H1 (cell line): ENCODE data around the gene FBXL14. TPM values are rescaled to one million over a fixed set of nuclear protein-coding genes. Genes with fewer than 3 reads are reported as not detected.

Experiments
- CTCF ChIA-PET: fragments of 300-600 bp; sonication (Branson Sonifier 250); formaldehyde crosslinking; loops from one replicate; lab custom pipeline; 2021; ENCODE audit not compliant: partially characterized antibody; lab: Charles Lee
- POLR2A ChIA-PET: fragments of 300-600 bp; sonication (Branson Sonifier 250); formaldehyde crosslinking; loops from one replicate; lab custom pipeline; 2021; ENCODE audit warnings: inconsistent platforms; ENCODE audit not compliant: partially characterized antibody; lab: Charles Lee
- DNase-seq, 2 experiments: peaks; one replicate each; pipeline versions ENCODE4 v3.0.0 to v3.0.0-alpha.2; 2010 to 2022; ENCODE audit warnings: low spot score in 2 of 2, low read depth in 1 of 2, mixed read lengths in 1 of 2
- FAIRE-seq: peaks from 2 replicates; lab custom pipeline; 2011; peaks lifted over from hg19 to GRCh38; lab: Jason Lieb, UNC
- H2AFZ ChIP-seq: 2 replicates; pipeline ENCODE4 v1.8.1; 2012; ENCODE audit warnings: low read length, inconsistent platforms
- H2AK5ac ChIP-seq: 2 replicates; pipeline ENCODE4 v1.6.1; 2013; ENCODE audit warnings: low read depth, low read length
- H2BK120ac ChIP-seq: replicated peaks from 2 replicates; pipeline ENCODE3; 2013; ENCODE audit warnings: low read depth, low read length, inconsistent platforms
- H2BK12ac ChIP-seq: 2 replicates; pipeline ENCODE4 v1.6.1; 2013; ENCODE audit warnings: low read depth, low read length
- H2BK15ac ChIP-seq: 2 replicates; pipeline ENCODE4 v1.6.1; 2013; ENCODE audit warnings: low read length
- H2BK20ac ChIP-seq: 2 replicates; pipeline ENCODE4 v1.6.1; 2013; ENCODE audit warnings: low read length
- H2BK5ac ChIP-seq: 2 replicates; pipeline ENCODE4 v1.6.1; 2013; ENCODE audit warnings: low read depth, low read length
- H3K14ac ChIP-seq: 2 replicates; pipeline ENCODE4 v1.6.1; 2013; ENCODE audit warnings: inconsistent platforms; ENCODE audit not compliant: insufficient read length
- H3K18ac ChIP-seq: 2 replicates; pipeline ENCODE4 v1.6.1; 2013; ENCODE audit warnings: low read length; ENCODE audit errors: extremely low read depth
- H3K23ac ChIP-seq: 2 replicates; pipeline ENCODE4 v1.6.1; 2013; ENCODE audit warnings: inconsistent platforms; ENCODE audit not compliant: insufficient read length
- H3K23me2 ChIP-seq: 2 replicates; pipeline ENCODE4 v1.6.1; 2013; ENCODE audit warnings: low read depth, low read length
- H3K27ac ChIP-seq: 2 replicates; pipeline ENCODE4 v1.6.1; 2011; ENCODE audit warnings: low read depth, low read length, inconsistent platforms
- H3K27me3 ChIP-seq, 4 experiments: replicated peaks in 1 of 4; 1 replicate in 1 of 4; 2 replicates in 3 of 4; pipeline versions ENCODE4 v1.6.1 to v1.8.1; 2011 to 2013; ENCODE audit warnings: low read length in 3 of 4, mild to moderate bottlenecking in 3 of 4, inconsistent platforms in 2 of 4, mixed read lengths in 2 of 4, moderate library complexity in 1 of 4; ENCODE audit not compliant: control insufficient read depth in 3 of 4, insufficient read depth in 3 of 4; ENCODE audit errors: extremely low read depth in 1 of 4
- H3K36me3 ChIP-seq, 4 experiments: 2 replicates each; pipeline versions ENCODE4 v1.6.1 to v1.8.1; 2011 to 2013; ENCODE audit warnings: mild to moderate bottlenecking in 4 of 4, low read length in 3 of 4, moderate library complexity in 2 of 4, control low read depth in 1 of 4, inconsistent platforms in 1 of 4; ENCODE audit not compliant: insufficient read depth in 4 of 4, control insufficient read depth in 2 of 4
- H3K4ac ChIP-seq: replicated peaks from 2 replicates; pipeline ENCODE3; 2013; ENCODE audit warnings: low read length, low read depth, mixed read lengths, inconsistent platforms; ENCODE audit not compliant: insufficient read length
- H3K4me1 ChIP-seq, 4 experiments: replicated peaks in 1 of 4; 1 replicate in 1 of 4; 2 replicates in 3 of 4; pipeline versions ENCODE4 v1.6.1 to v1.8.1; 2011 to 2013; ENCODE audit warnings: low read length in 3 of 4, inconsistent platforms in 2 of 4, mixed read lengths in 1 of 4; ENCODE audit not compliant: insufficient read depth in 4 of 4, control insufficient read depth in 3 of 4
- H3K4me2 ChIP-seq, 2 experiments: 2 replicates each; pipeline versions ENCODE4 v1.6.1 to v1.8.1; 2011 to 2013; ENCODE audit warnings: low read depth in 2 of 2, low read length in 2 of 2, control low read depth in 1 of 2, inconsistent platforms in 1 of 2, mild to moderate bottlenecking in 1 of 2; ENCODE audit not compliant: insufficient read depth in 1 of 2
- H3K4me3 ChIP-seq, 4 experiments: fragments of 200-600, 300-600 bp in 1 of 4; sonication (generic), shearing (Covaris generic), sonication (Bioruptor Twin) in 1 of 4; 2 replicates each; pipeline versions ENCODE4 v1.5.1 to v1.8.1; 2011 to 2016; ENCODE audit warnings: low read length in 4 of 4, low read depth in 3 of 4, control low read depth in 2 of 4, inconsistent platforms in 2 of 4, mild to moderate bottlenecking in 2 of 4, mixed read lengths in 1 of 4, moderate library complexity in 1 of 4; ENCODE audit not compliant: insufficient read depth in 2 of 4; ENCODE audit errors: extremely low read depth in 1 of 4
- H3K56ac ChIP-seq: replicated peaks from 2 replicates; pipeline ENCODE3; 2013; ENCODE audit warnings: low read depth, mild to moderate bottlenecking, mixed read lengths, low read length, inconsistent platforms; ENCODE audit not compliant: insufficient read length
- H3K79me1 ChIP-seq: 2 replicates; pipeline ENCODE4 v1.6.1; 2013; ENCODE audit warnings: low read depth, low read length, control low read depth
- H3K79me2 ChIP-seq, 2 experiments: 2 replicates each; pipeline versions ENCODE4 v1.6.1 to v1.8.1; 2012 to 2013; ENCODE audit warnings: low read length in 2 of 2, mild to moderate bottlenecking in 2 of 2, inconsistent platforms in 1 of 2; ENCODE audit not compliant: insufficient read depth in 2 of 2, control insufficient read depth in 1 of 2
- H3K9ac ChIP-seq, 4 experiments: replicated peaks in 1 of 4; 1 replicate in 1 of 4; 2 replicates in 3 of 4; pipeline versions ENCODE4 v1.6.1 to v1.8.1; 2011 to 2013; ENCODE audit warnings: low read depth in 3 of 4, low read length in 3 of 4, control low read depth in 2 of 4, mild to moderate bottlenecking in 2 of 4, moderate library complexity in 2 of 4, inconsistent platforms in 1 of 4; ENCODE audit errors: extremely low read depth in 1 of 4
- H3K9me3 ChIP-seq, 2 experiments: 2 replicates each; pipeline versions ENCODE4 v1.6.1 to v1.8.1; 2012 to 2013; ENCODE audit warnings: mild to moderate bottlenecking in 2 of 2, moderate library complexity in 2 of 2, control low read depth in 1 of 2, inconsistent platforms in 1 of 2, low read depth in 1 of 2, low read length in 1 of 2, mixed read lengths in 1 of 2; ENCODE audit not compliant: insufficient read depth in 2 of 2
- H4K20me1 ChIP-seq, 2 experiments: replicated peaks in 1 of 2; 2 replicates each; pipeline versions ENCODE3 to v1.8.1; 2011 to 2013; ENCODE audit warnings: inconsistent platforms in 2 of 2, low read length in 2 of 2, mild to moderate bottlenecking in 1 of 2; ENCODE audit not compliant: insufficient read depth in 2 of 2, control insufficient read depth in 1 of 2
- H4K5ac ChIP-seq: 2 replicates; pipeline ENCODE4 v1.6.1; 2013; ENCODE audit warnings: low read length, low read depth, mixed read lengths, inconsistent platforms; ENCODE audit not compliant: insufficient read length
- H4K8ac ChIP-seq: 2 replicates; pipeline ENCODE4 v1.8.0; 2013; ENCODE audit warnings: mild to moderate bottlenecking, moderate library complexity, low read length, inconsistent platforms; ENCODE audit not compliant: insufficient read depth; ENCODE audit errors: extremely low read depth
- H4K91ac ChIP-seq: replicated peaks from 2 replicates; pipeline ENCODE3; 2013; ENCODE audit warnings: low read length, mixed read lengths, inconsistent platforms; ENCODE audit not compliant: insufficient read length
- BCL11A ChIP-seq, 2 experiments: IDR thresholded peaks; one replicate each; pipeline ENCODE4 v1.6.1; 2011; ENCODE audit warnings: low read depth in 2 of 2, low read length in 2 of 2, mild to moderate bottlenecking in 2 of 2
- CHD1 ChIP-seq: IDR thresholded peaks from 2 replicates; pipeline ENCODE4 v1.6.1; 2012; ENCODE audit warnings: low read depth, low read length, improper control_type of control experiment
- CTCF ChIP-seq, 3 experiments: IDR thresholded peaks; 1 replicate in 2 of 3; 2 replicates in 1 of 3; pipeline versions ENCODE4 v1.5.1 to v1.6.1; 2011; ENCODE audit warnings: low read length in 3 of 3, mild to moderate bottlenecking in 3 of 3, inconsistent platforms in 2 of 3, low read depth in 1 of 3, moderate library complexity in 1 of 3; ENCODE audit not compliant: insufficient read depth in 1 of 3; ENCODE audit errors: control extremely low read depth in 1 of 3
- EGR1 ChIP-seq: IDR thresholded peaks from 2 replicates; pipeline ENCODE4 v1.6.1; 2011; ENCODE audit warnings: low read depth, low read length, borderline replicate concordance
- KDM1A ChIP-seq: fragments of 200-600, 300-600 bp; sonication (generic); IDR thresholded peaks from 2 replicates; pipeline ENCODE4 v1.7.1; 2016; ENCODE audit warnings: mild to moderate bottlenecking, low read length, borderline replicate concordance
- POU5F1 ChIP-seq: IDR thresholded peaks from 2 replicates; pipeline ENCODE4 v1.6.1; 2011; ENCODE audit warnings: low read depth, mild to moderate bottlenecking, low read length, moderate library complexity
- RFX5 ChIP-seq: IDR thresholded peaks from 2 replicates; pipeline ENCODE4 v1.6.1; 2011; ENCODE audit warnings: low read depth, low read length, improper control_type of control experiment, borderline replicate concordance
- RNF2 ChIP-seq: fragments of 200-900, 300-1000 bp; sonication (generic); IDR thresholded peaks from 2 replicates; pipeline ENCODE4 v1.7.1; 2016; ENCODE audit warnings: borderline replicate concordance, low read depth, mild to moderate bottlenecking, antibody characterized with exemption, low read length; ENCODE audit not compliant: poor library complexity, severe bottlenecking; ENCODE audit errors: missing control alignments
- SIRT6 ChIP-seq: IDR thresholded peaks from one replicate; pipeline ENCODE4 v1.7.1; 2012; ENCODE audit warnings: low read length, inconsistent platforms
- SP2 ChIP-seq: IDR thresholded peaks from 2 replicates; pipeline ENCODE4 v1.6.1; 2012; ENCODE audit warnings: mild to moderate bottlenecking, low read length, inconsistent platforms
- TCF12 ChIP-seq: IDR thresholded peaks from 2 replicates; pipeline ENCODE4 v1.6.1; 2011; ENCODE audit warnings: low read depth, mild to moderate bottlenecking, low read length
- ZNF274 ChIP-seq: IDR thresholded peaks from 2 replicates; pipeline ENCODE4 v1.7.0; 2012; ENCODE audit warnings: low read length, borderline replicate concordance; ENCODE audit errors: extremely low read depth
- WGBS, 2 experiments: shearing (Covaris generic) in 1 of 2; methylation state at CpG; one replicate each; pipeline versions ENCODE4 v1.1.6 to v1.1.7; 2013 to 2015; ENCODE audit warnings: low lambda C conversion rate in 2 of 2, mixed read lengths in 2 of 2, inconsistent platforms in 1 of 2, low coverage in 1 of 2, missing lambda C conversion rate in 1 of 2; ENCODE audit not compliant: insufficient replicate concordance in 2 of 2, insufficient coverage in 1 of 2, insufficient read length in 1 of 2; ENCODE audit errors: extremely low coverage in 1 of 2, missing lambda C conversion rate in 1 of 2; 5-methylcytosine and 5-hydroxymethylcytosine counted together
- polyA plus RNA-seq, 7 experiments: library from polyadenylated mRNA; depleted of rRNA in 3 of 7; stranded (reverse) in 5 of 7; unstranded in 2 of 7; fragments of >200 nt in 5 of 7; fragments of 200-250 nt in 2 of 7; gene quantifications; 1 replicate in 5 of 7; 2 replicates in 1 of 7; 4 replicates in 1 of 7; pipeline versions ENCODE4 v1.2.1 to v1.2.3, GENCODE V29; 2011 to 2013; ENCODE audit warnings: missing spikeins in 2 of 7, mixed read lengths in 2 of 7
- total RNA-seq: library from RNA; stranded (reverse); fragmentation: NEBNext Ultra II Directional; extraction: Animal tissue kit (Norgen Biotek cat#: 25700); gene quantifications from 2 replicates; pipeline ENCODE4 v1.2.1, GENCODE V29; 2021

The FBXL14 gene
- total and polyA plus RNA-seq, 2 of the 8 experiments (the other 6 are each of a cell fraction or from before 2014, with no cell fraction given) = 5.5 to 9.6 TPM

- ChIA-PET POLR2A (no interaction called here), CTCF (interaction anchor here (0.5 to 1.1 kb wide), 3 partner anchors 11 to 16 kb away, joined by 3 read pairs; no protein-coding TSS in a partner anchor)
- H4K20me1 ChIP-seq = no peaks in the 10 kb centered on the region
- H3K14ac ChIP-seq = no peak overlapping the region
- no peak overlapping the region for H4K5ac ChIP-seq
- H2BK120ac ChIP-seq = no peak overlapping the region
- H3K9me3 ChIP-seq = no peaks in the 10 kb centered on the region
- no peak overlapping the region for H3K27ac ChIP-seq
- no peaks in the 10 kb centered on the region for H3K36me3 ChIP-seq
- FAIRE-seq (no peak), DNase-seq (no peak)
- H3K79me1 ChIP-seq = no peaks in the 10 kb centered on the region
- H2AFZ ChIP-seq = no peak overlapping the region
- no peak overlapping the region for H3K9ac ChIP-seq
- H3K4me1 ChIP-seq = peaks cover 0 to 6% (median 3%) of the 10 kb centered on the region in 4 experiments; a peak in 4 of 7 replicates
- H4K8ac ChIP-seq = no peak overlapping the region
- H3K79me2 ChIP-seq = no peaks in the 10 kb centered on the region
- H2BK20ac ChIP-seq = no peak overlapping the region
- H3K27me3 ChIP-seq = peaks cover 0 to 6% (median 5%) of the 10 kb centered on the region in 4 experiments; a peak in 5 of 7 replicates
- no peak overlapping the region for H3K23ac ChIP-seq
- H3K23me2 ChIP-seq = no peaks in the 10 kb centered on the region
- 94% methylated on average over 3 of the region's 3 CpGs; no CpG with 5 or more reads in 1 of the 2 experiments for WGBS, 2 experiments
- no peak overlapping the region for H2BK12ac ChIP-seq
- H2AK5ac ChIP-seq = no peak overlapping the region
- no peak overlapping the region for H3K4me3 ChIP-seq
- no peak overlapping the region for H2BK15ac ChIP-seq
- H3K18ac ChIP-seq = no peak overlapping the region
- H3K56ac ChIP-seq = no peak overlapping the region
- H2BK5ac ChIP-seq = no peak overlapping the region
- H3K4ac ChIP-seq = no peak overlapping the region
- no peak overlapping the region for H3K4me2 ChIP-seq
- no peak overlapping the region for H4K91ac ChIP-seq
- TF ChIP-seq RFX5 (no peak), POU5F1 (no peak), ZNF274 (no peak), RNF2 (no peak), SIRT6 (no peak), KDM1A (no peak), SP2 (no peak), CTCF (IDR thresholded peaks at IDR 0.05; ENCODE audit: control extremely low read depth in 1 of 3, insufficient read depth in 1 of 3, low read depth in 1 of 3, low read length in 3 of 3) (no peak), EGR1 (no peak), CHD1 (no peak), BCL11A (IDR thresholded peaks at IDR 0.05; ENCODE audit: low read depth in 2 of 2, low read length in 2 of 2) (no peak), TCF12 (no peak)
Observed at GRCh38 chr12:1622406-1622805, 28.0 kb upstream of the FBXL14 start.
